HEK293T (cell line): ENCODE measurements around the gene NOD1.

Experiments
- CTCF ChIA-PET: fragments of 350-600 bp; formaldehyde crosslinking; extraction: SDS; loops from one replicate; lab custom pipeline; 2021; ENCODE audit warnings: antibody characterized with exemption, inconsistent platforms; lab: Yijun Ruan, JAX
- POLR2A ChIA-PET: fragments of 350-600 bp; formaldehyde crosslinking; extraction: SDS; loops from one replicate; lab custom pipeline; 2020; ENCODE audit warnings: antibody characterized with exemption, inconsistent platforms; lab: Yijun Ruan, JAX
- DNase-seq: peaks from one replicate; pipeline ENCODE4 v3.0.0; 2012; ENCODE audit warnings: mixed read lengths; ENCODE audit errors: extremely low spot score
- ARNT ChIP-seq: fragments of 450-650 bp; IDR thresholded peaks from 2 replicates; pipeline ENCODE4 v1.6.1; 2017; ENCODE audit warnings: mild to moderate bottlenecking
- BHLHE40 ChIP-seq: fragments of 450-650 bp; IDR thresholded peaks from 2 replicates; pipeline ENCODE4 v1.6.1; 2016; ENCODE audit warnings: mild to moderate bottlenecking, moderate library complexity, borderline replicate concordance
- CTBP1 ChIP-seq: fragments of 450-650 bp; IDR thresholded peaks from 2 replicates; pipeline ENCODE4 v1.6.1; 2016; ENCODE audit warnings: borderline replicate concordance
- ELF4 ChIP-seq: fragments of 450-650 bp; IDR thresholded peaks from 2 replicates; pipeline ENCODE4 v1.6.1; 2017; ENCODE audit warnings: antibody characterized with exemption
- FOXA1 ChIP-seq: fragments of 450-650 bp; IDR thresholded peaks from 2 replicates; pipeline ENCODE4 v1.6.1; 2016; ENCODE audit warnings: mild to moderate bottlenecking
- FOXK2 ChIP-seq: fragments of 450-650 bp; IDR thresholded peaks from 2 replicates; pipeline ENCODE4 v1.6.1; 2016; ENCODE audit warnings: mild to moderate bottlenecking
- FOXM1 ChIP-seq: fragments of 450-650 bp; IDR thresholded peaks from 2 replicates; pipeline ENCODE4 v1.6.1; 2017; ENCODE audit warnings: mild to moderate bottlenecking, borderline replicate concordance
- HDGF ChIP-seq: fragments of 450-650 bp; IDR thresholded peaks from 2 replicates; pipeline ENCODE4 v1.6.1; 2017; ENCODE audit warnings: antibody characterized with exemption, borderline replicate concordance
- L3MBTL2 ChIP-seq: fragments of 450-650 bp; conservative IDR thresholded peaks from 2 replicates; pipeline ENCODE4 v1.6.1; 2016; ENCODE audit warnings: mild to moderate bottlenecking
- LEF1 ChIP-seq: fragments of 450-650 bp; IDR thresholded peaks from 2 replicates; pipeline ENCODE4 v1.6.1; 2017; ENCODE audit warnings: mild to moderate bottlenecking, borderline replicate concordance
- NFRKB ChIP-seq: fragments of 450-650 bp; IDR thresholded peaks from 2 replicates; pipeline ENCODE4 v1.6.1; 2016; ENCODE audit warnings: mild to moderate bottlenecking, moderate library complexity
- PKNOX1 ChIP-seq: fragments of 450-650 bp; IDR thresholded peaks from 2 replicates; pipeline ENCODE4 v1.6.1; 2016
- SP1 ChIP-seq: fragments of 450-650 bp; IDR thresholded peaks from 2 replicates; pipeline ENCODE4 v1.6.1; 2017
- SUZ12 ChIP-seq: fragments of 450-650 bp; IDR thresholded peaks from 2 replicates; pipeline ENCODE4 v1.6.1; 2016; ENCODE audit warnings: mild to moderate bottlenecking
- TARDBP ChIP-seq: fragments of 450-650 bp; IDR thresholded peaks from 2 replicates; pipeline ENCODE4 v1.6.1; 2016
- ZNF384 ChIP-seq: fragments of 450-650 bp; IDR thresholded peaks from 2 replicates; pipeline ENCODE4 v1.6.1; 2016

The NOD1 gene

GRCh38 chr7:30433082-30433481 lies 45.5 kb downstream of the NOD1 start:
- TF ChIP-seq L3MBTL2 (no peak), ARNT (no peak), ELF4 (no peak), FOXK2 (no peak), HDGF (no peak), CTBP1 (no peak), FOXA1 (no peak), PKNOX1 (no peak), SUZ12 (no peak), BHLHE40 (no peak), FOXM1 (no peak), ZNF384 (no peak), NFRKB (no peak), LEF1 (no peak), TARDBP (no peak), SP1 (no peak)
- no peak for DNase-seq
- ChIA-PET CTCF (no interaction called here), POLR2A (no interaction called here)

- ChIA-PET CTCF (no interaction called here), POLR2A (interaction anchor here (0.9 kb wide), 1 partner anchor 48 kb away, joined by 3 read pairs; the partner anchor contains the start of gene NOD1)
- TF ChIP-seq BHLHE40 (no peak), CTBP1 (no peak), L3MBTL2 (no peak), TARDBP (no peak), HDGF (no peak), ZNF384 (no peak), SP1 (no peak), FOXM1 (no peak), LEF1 (no peak), PKNOX1 (no peak), ELF4 (no peak), ARNT (no peak), SUZ12 (no peak), FOXK2 (no peak), NFRKB (no peak), FOXA1 (no peak)
- no peak for DNase-seq
These were observed 47.8 kb downstream of the NOD1 start for GRCh38 chr7:30430777-30431176.

GRCh38 chr7:30430276-30430675 lies 48.3 kb downstream of the NOD1 start:
- CTCF ChIA-PET: no interaction called here
- POLR2A ChIA-PET: interaction anchor here (0.9 kb wide), 1 partner anchor 49 kb away, joined by 3 read pairs; the partner anchor contains the start of gene NOD1
- DNase-seq: no peak
- TF ChIP-seq FOXK2 (no peak), LEF1 (no peak), CTBP1 (no peak), PKNOX1 (no peak), ARNT (no peak), SUZ12 (no peak)

- POLR2A ChIA-PET: no interaction called here
- CTCF ChIA-PET: interaction anchor here (0.8 kb wide), 1 partner anchor 81 kb away, joined by 3 read pairs; no protein-coding TSS in a partner anchor
- no peak for TF ChIP-seq CTBP1
- no peak for TF ChIP-seq TARDBP
- no peak for TF ChIP-seq ELF4
- TF ChIP-seq L3MBTL2: no peak
- TF ChIP-seq PKNOX1: no peak
- DNase-seq: no peak
These were observed 49.4 kb downstream of the NOD1 start for GRCh38 chr7:30429156-30429530.

GRCh38 chr7:30428246-30429155 lies 50.1 kb downstream of the NOD1 start:
- TF ChIP-seq CTBP1: no peak
- no peak for TF ChIP-seq FOXK2
- no peak for TF ChIP-seq TARDBP
- no peak for TF ChIP-seq SP1
- TF ChIP-seq NFRKB: no peak
- no peak for TF ChIP-seq BHLHE40
- TF ChIP-seq ZNF384: no peak
- TF ChIP-seq PKNOX1: no peak
- TF ChIP-seq L3MBTL2: no peak
- TF ChIP-seq FOXM1: no peak
- no peak for TF ChIP-seq LEF1
- TF ChIP-seq ARNT: no peak
- TF ChIP-seq FOXA1: no peak
- no peak for TF ChIP-seq SUZ12
- ChIA-PET POLR2A (no interaction called here), CTCF (interaction anchor here (0.8 kb wide), 1 partner anchor 80 kb away, joined by 3 read pairs; no protein-coding TSS in a partner anchor)
- no peak for DNase-seq
